Measurements from ENCODE around the gene LANCL3.
"Not testable (repeated sequence)": the region's sequence is repeated elsewhere in the genome, so short reads cannot be mapped to it uniquely, and the experiment has no call there.

The LANCL3 gene

GRCh38 chrX:37609727-37610126 lies 38.3 kb downstream of the LANCL3 start:
- DNase-seq (ENCODE audit: low read depth, low spot score): no peak
- H3K27ac ChIP-seq: no peak overlapping the region

GRCh38 chrX:37613933-37614332 lies 42.5 kb downstream of the LANCL3 start:
- no peak for DNase-seq (ENCODE audit: low read depth, low spot score)
- H3K27ac ChIP-seq: no peak overlapping the region

- H3K27ac ChIP-seq: no peak overlapping the region
These were observed 56.1 kb downstream of the LANCL3 start for GRCh38 chrX:37627602-37628001.

GRCh38 chrX:37638047-37638446 lies 66.6 kb downstream of the LANCL3 start:
- H3K27ac ChIP-seq: no peak overlapping the region
- no peak for DNase-seq (ENCODE audit: low read depth, low spot score)

More at GRCh38 chrX:37627602-37628001, 56.1 kb downstream of the LANCL3 start:
- DNase-seq (ENCODE audit: low read depth, low spot score): peak; percentile 29

GRCh38 chrX:37640142-37640541 lies 68.7 kb downstream of the LANCL3 start:
- DNase-seq (ENCODE audit: low read depth, low spot score): no peak
- H3K27ac ChIP-seq: no peak overlapping the region

GRCh38 chrX:37641859-37642258 lies 70.4 kb downstream of the LANCL3 start:
- H3K27ac ChIP-seq: no peak overlapping the region
- DNase-seq (ENCODE audit: low read depth, low spot score): no peak

- peak; percentile 78 for DNase-seq (ENCODE audit: low read depth, low spot score)
- H3K27ac ChIP-seq: peak overlapping the region; percentile 87
These were observed 73.2 kb downstream of the LANCL3 start for GRCh38 chrX:37644381-37645305.

GRCh38 chrX:37646254-37646653 lies 74.8 kb downstream of the LANCL3 start:
- no peak for DNase-seq (ENCODE audit: low read depth, low spot score)
- peak overlapping the region; percentile 87 for H3K27ac ChIP-seq

GRCh38 chrX:37650879-37651278 lies 79.4 kb downstream of the LANCL3 start:
- H3K27ac ChIP-seq: not testable (repeated sequence)

GRCh38 chrX:37651921-37652452 lies 80.5 kb downstream of the LANCL3 start:
- H3K27ac ChIP-seq: no peak overlapping the region
- DNase-seq (ENCODE audit: low read depth, low spot score): no peak

More at GRCh38 chrX:37650879-37651278, 79.4 kb downstream of the LANCL3 start:
- not testable (repeated sequence) for DNase-seq (ENCODE audit: low read depth, low spot score)

GRCh38 chrX:37652589-37653231 lies 81.2 kb downstream of the LANCL3 start:
- no peak overlapping the region for H3K27ac ChIP-seq
- DNase-seq (ENCODE audit: low read depth, low spot score): no peak

- H3K27ac ChIP-seq: no peak overlapping the region
- DNase-seq (ENCODE audit: low read depth, low spot score): no peak
These were observed 82.1 kb downstream of the LANCL3 start for GRCh38 chrX:37653397-37654085.

GRCh38 chrX:37658343-37659030 lies 87.0 kb downstream of the LANCL3 start:
- H3K27ac ChIP-seq: no peak overlapping the region
- DNase-seq (ENCODE audit: low read depth, low spot score): no peak

GRCh38 chrX:37659047-37659446 lies 87.6 kb downstream of the LANCL3 start:
- H3K27ac ChIP-seq: no peak overlapping the region
- no peak for DNase-seq (ENCODE audit: low read depth, low spot score)

GRCh38 chrX:37662181-37662580 lies 90.7 kb downstream of the LANCL3 start:
- no peak overlapping the region for H3K27ac ChIP-seq
- DNase-seq (ENCODE audit: low read depth, low spot score): no peak

GRCh38 chrX:37666516-37666915 lies 95.1 kb downstream of the LANCL3 start:
- no peak for DNase-seq (ENCODE audit: low read depth, low spot score)
- no peak overlapping the region for H3K27ac ChIP-seq

GRCh38 chrX:37667141-37667540 lies 95.7 kb downstream of the LANCL3 start:
- H3K27ac ChIP-seq: no peak overlapping the region
- DNase-seq (ENCODE audit: low read depth, low spot score): no peak

GRCh38 chrX:37672563-37672962 lies 101.1 kb downstream of the LANCL3 start:
- no peak overlapping the region for H3K27ac ChIP-seq
- no peak for DNase-seq (ENCODE audit: low read depth, low spot score)

GRCh38 chrX:37676811-37677210 lies 105.3 kb downstream of the LANCL3 start:
- H3K27ac ChIP-seq: no peak overlapping the region
- no peak for DNase-seq (ENCODE audit: low read depth, low spot score)

- no peak overlapping the region for H3K27ac ChIP-seq
- no peak for DNase-seq (ENCODE audit: low read depth, low spot score)
These were observed 105.8 kb downstream of the LANCL3 start for GRCh38 chrX:37677243-37677642.

Measured in epithelial cell of prostate (primary cell).